GM12892 (cell line): ENCODE results near the gene SIGLEC10.

Experiments used
- POLR2A ChIP-seq: IDR thresholded peaks from 2 replicates; pipeline ENCODE4 v1.6.1; 2011; ENCODE audit warnings: low read depth, low read length, control low read depth
- POLR2AphosphoS5 ChIP-seq: IDR thresholded peaks from 2 replicates; pipeline ENCODE4 v1.6.1; 2011; ENCODE audit warnings: low read depth, low read length, control low read depth
- TAF1 ChIP-seq: IDR thresholded peaks from 2 replicates; pipeline ENCODE4 v1.6.1; 2011; ENCODE audit warnings: low read depth, mild to moderate bottlenecking, control low read depth, low read length, borderline replicate concordance

DNA sequence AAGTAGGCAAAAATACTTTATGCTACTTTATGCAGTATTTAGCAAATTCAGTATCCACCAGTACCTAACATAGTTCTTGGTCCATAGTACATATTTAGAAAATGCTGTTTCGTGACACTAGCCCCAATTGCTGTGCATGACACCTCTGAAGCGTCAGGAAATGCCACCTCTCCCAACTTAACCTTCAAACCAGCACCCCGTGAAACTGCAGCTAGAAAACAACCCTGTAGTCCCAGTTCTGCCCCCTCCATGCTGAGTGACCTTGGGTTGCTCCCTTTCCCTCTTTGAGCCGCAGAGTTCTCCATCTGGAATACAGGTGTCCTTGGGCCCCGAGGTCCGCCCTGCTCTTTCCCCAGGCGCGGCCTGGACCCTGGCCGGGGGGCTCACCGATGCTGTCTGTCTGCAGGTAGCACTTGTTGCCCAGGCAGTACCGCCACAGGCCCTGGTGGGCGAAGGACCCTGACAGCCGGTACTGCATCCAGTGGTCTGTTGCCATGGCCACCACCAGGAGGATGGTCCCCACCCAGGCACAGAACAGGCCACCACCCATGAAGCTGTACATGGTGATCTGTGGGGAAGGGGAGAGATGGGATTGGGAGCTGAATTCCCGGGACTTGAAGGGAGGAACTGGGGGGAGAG is 30.4 kb downstream of the SIGLEC10 start:
- no peak for TF ChIP-seq POLR2A
- TF ChIP-seq POLR2AphosphoS5: no peak
- TF ChIP-seq TAF1: no peak
